ENCODE measurements around the gene CDK5R1. TPM values are rescaled to one million over a fixed set of nuclear protein-coding genes. Genes with fewer than 3 reads are reported as not detected.

CDK5R1 gene
- total RNA-seq, 6 experiments from 2014 or later = 0.37 to 0.90 (median 0.48) TPM

DNA sequence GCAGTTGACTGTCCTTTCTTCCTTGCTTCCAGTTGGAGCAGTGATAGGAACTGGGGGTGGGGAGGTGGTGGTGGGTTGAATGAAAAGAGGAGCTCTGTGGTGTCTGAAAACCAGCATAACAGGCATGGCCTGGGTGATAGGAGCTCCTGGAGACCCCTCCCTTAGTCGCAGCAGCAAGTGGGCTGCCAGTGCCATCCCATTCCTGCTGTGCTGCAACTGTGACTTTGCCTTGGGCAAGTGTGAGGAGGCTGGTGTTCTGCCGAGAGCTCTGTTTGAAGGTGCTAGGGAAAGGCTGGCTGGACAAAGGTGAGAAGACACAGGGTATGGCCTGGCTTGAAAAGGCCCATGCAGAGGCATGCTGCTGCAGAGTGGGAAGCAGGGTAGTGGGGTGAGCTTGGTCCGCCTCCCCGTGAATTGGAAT is 2.7 kb upstream of the CDK5R1 start:
- ATAC-seq (no peak), DNase-seq (peak in 1 of 3 donors; percentile 38)
- 57% methylated on average over 2 of the region's 4 CpGs for WGBS (ENCODE audit: insufficient coverage, low coverage, low lambda C conversion rate, missing lambda C conversion rate)
- Histone ChIP-seq H3K27me3 (no peaks in the 10 kb centered on the region), H3K27ac (no peak overlapping the region), H3K4me1 (peaks cover 0 to 13% (median 0%) of the 10 kb centered on the region in 4 donors), H3K4me3 (no peak overlapping the region), H3K36me3 (peaks cover 0 to 37% (median 25%) of the 10 kb centered on the region in 4 donors), H3K9me3 (no peaks in the 10 kb centered on the region)
- TF ChIP-seq, protein P1, sequence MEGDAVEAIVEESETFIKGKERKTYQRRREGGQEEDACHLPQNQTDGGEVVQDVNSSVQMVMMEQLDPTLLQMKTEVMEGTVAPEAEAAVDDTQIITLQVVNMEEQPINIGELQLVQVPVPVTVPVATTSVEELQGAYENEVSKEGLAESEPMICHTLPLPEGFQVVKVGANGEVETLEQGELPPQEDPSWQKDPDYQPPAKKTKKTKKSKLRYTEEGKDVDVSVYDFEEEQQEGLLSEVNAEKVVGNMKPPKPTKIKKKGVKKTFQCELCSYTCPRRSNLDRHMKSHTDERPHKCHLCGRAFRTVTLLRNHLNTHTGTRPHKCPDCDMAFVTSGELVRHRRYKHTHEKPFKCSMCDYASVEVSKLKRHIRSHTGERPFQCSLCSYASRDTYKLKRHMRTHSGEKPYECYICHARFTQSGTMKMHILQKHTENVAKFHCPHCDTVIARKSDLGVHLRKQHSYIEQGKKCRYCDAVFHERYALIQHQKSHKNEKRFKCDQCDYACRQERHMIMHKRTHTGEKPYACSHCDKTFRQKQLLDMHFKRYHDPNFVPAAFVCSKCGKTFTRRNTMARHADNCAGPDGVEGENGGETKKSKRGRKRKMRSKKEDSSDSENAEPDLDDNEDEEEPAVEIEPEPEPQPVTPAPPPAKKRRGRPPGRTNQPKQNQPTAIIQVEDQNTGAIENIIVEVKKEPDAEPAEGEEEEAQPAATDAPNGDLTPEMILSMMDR (IDR thresholded peaks at IDR 0.05) = no peak
- TF ChIP-seq POLR2A (IDR thresholded peaks at IDR 0.05) = no peak
- intact Hi-C loops (cut with DNase I) = no loop called here

GRCh38 chr17:32484628-32485027 is 2.2 kb upstream of the CDK5R1 start:
- Histone ChIP-seq H3K27ac (no peak overlapping the region), H3K4me1 (peaks cover 0 to 15% (median 0%) of the 10 kb centered on the region in 4 donors), H3K36me3 (peaks cover 0 to 32% (median 21%) of the 10 kb centered on the region in 4 donors), H3K27me3 (no peaks in the 10 kb centered on the region), H3K4me3 (no peak overlapping the region), H3K9me3 (no peaks in the 10 kb centered on the region)
- no peak for TF ChIP-seq POLR2A (IDR thresholded peaks at IDR 0.05)
- TF ChIP-seq, protein P1 (IDR thresholded peaks at IDR 0.05) = no peak
- intact Hi-C loops (cut with DNase I) = no loop called here
- no peak for ATAC-seq
- 77% methylated on average over 9 of the region's 11 CpGs for WGBS (ENCODE audit: insufficient coverage, low coverage, low lambda C conversion rate, missing lambda C conversion rate)
- DNase-seq = peak in 1 of 3 donors; percentile 42

- intact Hi-C loops (cut with DNase I) = no loop called here
- 63% methylated on average over 9 of the region's 12 CpGs for WGBS (ENCODE audit: insufficient coverage, low coverage, low lambda C conversion rate, missing lambda C conversion rate)
- ATAC-seq = no peak
These were observed 1.3 kb upstream of the CDK5R1 start for GRCh38 chr17:32485261-32486110.

GRCh38 chr17:32486111-32486700 is 587 bp upstream of the CDK5R1 start:
- no CpG with 5 or more reads among the region's 72 CpGs for WGBS (ENCODE audit: insufficient coverage, low coverage, low lambda C conversion rate, missing lambda C conversion rate)

More at GRCh38 chr17:32485261-32486110, 1.3 kb upstream of the CDK5R1 start:
- H3K27me3 ChIP-seq = no peaks in the 10 kb centered on the region
- H3K4me3 ChIP-seq = peak overlapping the region in 2 of 3 donors; percentile 53 to 69
- peak overlapping the region in 1 of 3 donors; percentile 1 for H3K27ac ChIP-seq
- TF ChIP-seq, protein P1 (IDR thresholded peaks at IDR 0.05) = no peak
- no peak for TF ChIP-seq POLR2A (IDR thresholded peaks at IDR 0.05)
- DNase-seq = no peak
- H3K4me1 ChIP-seq = peaks cover 0 to 16% (median 0%) of the 10 kb centered on the region in 4 donors
- H3K9me3 ChIP-seq = no peaks in the 10 kb centered on the region
- H3K36me3 ChIP-seq = peaks cover 0 to 23% (median 13%) of the 10 kb centered on the region in 4 donors

More at GRCh38 chr17:32486111-32486700, 587 bp upstream of the CDK5R1 start:
- Histone ChIP-seq H3K4me1 (peaks cover 0 to 16% (median 0%) of the 10 kb centered on the region in 4 donors), H3K36me3 (peaks cover 0 to 16% (median 8%) of the 10 kb centered on the region in 4 donors), H3K9me3 (no peaks in the 10 kb centered on the region), H3K27ac (peak overlapping the region in 1 of 3 donors; percentile 52), H3K4me3 (peak overlapping the region; percentile 49 to 69 (median 53)), H3K27me3 (no peaks in the 10 kb centered on the region)
- TF ChIP-seq, protein P1 (IDR thresholded peaks at IDR 0.05) = no peak
- TF ChIP-seq POLR2A (IDR thresholded peaks at IDR 0.05) = peak; percentile 45
- intact Hi-C loops (cut with DNase I) = no loop called here
- DNase-seq (peak; percentile 81 to 84 (median 84)), ATAC-seq (peak; percentile 78 to 90 (median 86))
